T-cell (primary cell): ENCODE results near the gene AHCYL1. TPM values are rescaled to one million over a fixed set of nuclear protein-coding genes. Genes with fewer than 3 reads are reported as not detected.
"Not testable (repeated sequence)": the region's sequence is repeated elsewhere in the genome, so short reads cannot be mapped to it uniquely, and the experiment has no call there.

ENCODE experiments used
- ATAC-seq, 4 experiments: fragments of 200-7000 bp in 3 of 4; fragments of 150-1000 bp in 1 of 4; cut with Tn5 transposase; replicated peaks in 1 of 4; 1 replicate in 3 of 4; 2 replicates in 1 of 4; pipeline ENCODE4 v1.10.0; 2021; ENCODE audit warnings: moderate library complexity in 3 of 4, mild to moderate bottlenecking in 2 of 4, moderate number of reproducible peaks in 1 of 4
- CTCF ChIA-PET, 2 donors: fragments of 300-600 bp; sonication (Branson Sonifier 250); formaldehyde crosslinking; loops; one replicate each; lab custom pipeline; 2022; ENCODE audit warnings: antibody characterized with exemption in 2 of 2; lab: Charles Lee
- POLR2A ChIA-PET, 2 donors: fragments of 300-600 bp; sonication (Branson Sonifier 250); formaldehyde crosslinking; loops; one replicate each; lab custom pipeline; 2022; ENCODE audit warnings: antibody characterized with exemption in 2 of 2; lab: Charles Lee
- DNase-seq, 35 experiments: peaks; one replicate each; pipeline versions ENCODE4 v3.0.0 to v3.0.0-alpha.2; 2013 to 2023
- H3K27ac ChIP-seq: one replicate; pipeline ENCODE4 v1.5.1; 2013; ENCODE audit warnings: low read length
- H3K27me3 ChIP-seq, 2 experiments: replicated peaks in 1 of 2; 1 replicate in 1 of 2; 2 replicates in 1 of 2; pipeline versions ENCODE4 v1.6.1 to v1.7.0; 2013; ENCODE audit warnings: low read length in 1 of 2, mixed read lengths in 1 of 2; ENCODE audit not compliant: control insufficient read depth in 2 of 2, insufficient read depth in 2 of 2; ENCODE audit errors: extremely low read depth in 1 of 2
- H3K36me3 ChIP-seq, 2 donors: 1 replicate in 1 of 2; 2 replicates in 1 of 2; pipeline versions ENCODE4 v1.6.1 to v1.7.0; 2013; ENCODE audit warnings: low read length in 1 of 2; ENCODE audit not compliant: control insufficient read depth in 2 of 2, insufficient read depth in 1 of 2; ENCODE audit errors: extremely low read depth in 1 of 2
- H3K4me1 ChIP-seq, 2 experiments: 1 replicate in 1 of 2; 2 replicates in 1 of 2; pipeline versions ENCODE4 v1.6.1 to v1.7.0; 2013; ENCODE audit warnings: low read length in 2 of 2, mixed read lengths in 1 of 2; ENCODE audit not compliant: insufficient read depth in 2 of 2, control insufficient read depth in 1 of 2; ENCODE audit errors: extremely low read depth in 1 of 2
- H3K4me3 ChIP-seq, 2 donors: 1 replicate in 1 of 2; 2 replicates in 1 of 2; pipeline versions ENCODE4 v1.5.1 to v1.7.0; 2013; ENCODE audit warnings: mild to moderate bottlenecking in 2 of 2, low read length in 1 of 2, moderate library complexity in 1 of 2; ENCODE audit not compliant: control insufficient read depth in 1 of 2; ENCODE audit errors: extremely low read depth in 1 of 2
- H3K9me3 ChIP-seq: 2 replicates; pipeline ENCODE4 v1.7.0; 2013
- H3K27ac Mint-ChIP-seq, 2 donors: one replicate each; pipeline ENCODE4 v1.8.0; 2020 to 2021; ENCODE audit warnings: mild to moderate bottlenecking in 2 of 2, mixed read lengths in 2 of 2
- H3K27me3 Mint-ChIP-seq, 2 donors: one replicate each; pipeline ENCODE4 v1.8.0; 2021 to 2022; ENCODE audit warnings: mixed read lengths in 2 of 2
- H3K36me3 Mint-ChIP-seq: one replicate; pipeline ENCODE4 v1.8.0; 2021; ENCODE audit warnings: mixed read lengths
- H3K4me1 Mint-ChIP-seq, 3 donors: one replicate each; pipeline ENCODE4 v1.8.0; 2020 to 2022; ENCODE audit warnings: mixed read lengths in 3 of 3, mild to moderate bottlenecking in 1 of 3
- H3K4me3 Mint-ChIP-seq, 3 donors: one replicate each; pipeline ENCODE4 v1.8.0; 2020 to 2022; ENCODE audit warnings: mild to moderate bottlenecking in 3 of 3, mixed read lengths in 3 of 3, moderate library complexity in 3 of 3
- H3K9me3 Mint-ChIP-seq, 3 donors: one replicate each; pipeline ENCODE4 v1.8.0; 2020 to 2022; ENCODE audit warnings: mixed read lengths in 3 of 3
- WGBS: methylation state at CpG from one replicate; pipeline ENCODE4 v1.1.5; 2013; ENCODE audit warnings: missing lambda C conversion rate; ENCODE audit not compliant: insufficient coverage; 5-methylcytosine and 5-hydroxymethylcytosine counted together
- total RNA-seq, 35 experiments: library from RNA in 6 of 35; stranded (reverse) in 6 of 35; fragments of 120-200 nt in 1 of 35; gene quantifications; one replicate each; pipeline versions ENCODE4 v1.2.1 to v1.2.4 and lab custom pipeline; 2013 to 2026

The AHCYL1 gene
- total RNA-seq, 5 donors from 2014 or later (not counting 1 experiment from before 2014, with no cell fraction given), result 23.0 to 41.6 (median 38.9) TPM

GRCh38 chr1:110030687-110031086, 46.1 kb downstream of the AHCYL1 start:
- DNase-seq, H3K36me3 Mint-ChIP-seq, H3K9me3 ChIP-seq, POLR2A ChIA-PET, ATAC-seq, H3K27me3 ChIP-seq, H3K36me3 ChIP-seq, H3K9me3 Mint-ChIP-seq, H3K27me3 Mint-ChIP-seq: not testable (repeated sequence)
- H3K4me1 ChIP-seq, result peaks cover 14 to 37% of the 10 kb centered on the region in 2 experiments
- peak overlapping the region in 1 of 2 donors; percentile 29 for H3K4me3 ChIP-seq
- Mint-ChIP-seq H3K4me3 (peak overlapping the region; percentile 76 to 88 (median 78)), H3K4me1 (peaks cover 40 to 51% (median 44%) of the 10 kb centered on the region in 3 donors), H3K27ac (peak overlapping the region; percentile 93 to 98)
- H3K27ac ChIP-seq, result peak overlapping the region; percentile 72
- WGBS, result 93% methylated on average over 3 of the region's 4 CpGs
- CTCF ChIA-PET, result interaction anchor here (0.6 to 3.1 kb wide), 9 partner anchors 19 to 288 kb away, joined by 3 to 20 read pairs (median 4); partner anchors contain the start of gene AHCYL1 (in 1 of the 2)

- H3K27ac Mint-ChIP-seq, result peak overlapping the region; percentile 30 to 85
- 100% methylated on average over 1 of the region's 2 CpGs for WGBS
Measured at GRCh38 chr1:110032327-110032726, 47.8 kb downstream of the AHCYL1 start.

GRCh38 chr1:110033421-110033820, 48.9 kb downstream of the AHCYL1 start:
- POLR2A ChIA-PET, result no interaction called here

More at GRCh38 chr1:110032327-110032726, 47.8 kb downstream of the AHCYL1 start:
- Histone ChIP-seq H3K4me3 (no peak overlapping the region), H3K9me3 (no peaks in the 10 kb centered on the region), H3K4me1 (peaks cover 18 to 43% of the 10 kb centered on the region in 2 experiments), H3K27ac (no peak overlapping the region), H3K36me3 (peaks cover 0 to 4% of the 10 kb centered on the region in 2 donors), H3K27me3 (no peaks in the 10 kb centered on the region)
- ATAC-seq (no peak), DNase-seq (no peak)
- no peaks in the 10 kb centered on the region for H3K9me3 Mint-ChIP-seq
- ChIA-PET CTCF (interaction anchor here in 1 of 2 donors (0.6 kb wide), 1 partner anchor 611 kb away, joined by 3 read pairs; no protein-coding TSS in a partner anchor), POLR2A (no interaction called here)
- peaks cover 53 to 65% (median 53%) of the 10 kb centered on the region in 3 donors for H3K4me1 Mint-ChIP-seq
- H3K4me3 Mint-ChIP-seq, result peak overlapping the region in 1 of 3 donors; percentile 84
- H3K36me3 Mint-ChIP-seq, result no peaks in the 10 kb centered on the region
- no peaks in the 10 kb centered on the region for H3K27me3 Mint-ChIP-seq

GRCh38 chr1:110034040-110034450, 49.5 kb downstream of the AHCYL1 start:
- Mint-ChIP-seq H3K4me1 (peaks cover 53 to 65% (median 53%) of the 10 kb centered on the region in 3 donors), H3K36me3 (peaks cover 11% of the 10 kb centered on the region), H3K27ac (peak overlapping the region; percentile 85 to 93), H3K27me3 (no peaks in the 10 kb centered on the region), H3K9me3 (no peaks in the 10 kb centered on the region), H3K4me3 (peak overlapping the region; percentile 84 to 96 (median 92))
- Histone ChIP-seq H3K4me1 (peaks cover 18 to 43% of the 10 kb centered on the region in 2 experiments), H3K27ac (peak overlapping the region; percentile 67), H3K9me3 (no peaks in the 10 kb centered on the region), H3K4me3 (peak overlapping the region; percentile 91 to 93), H3K27me3 (no peaks in the 10 kb centered on the region), H3K36me3 (peaks cover 4 to 19% of the 10 kb centered on the region in 2 donors)
- ATAC-seq (no peak), DNase-seq (no peak)
- WGBS, result 50% methylated on average over 1 of the region's 4 CpGs
- POLR2A ChIA-PET, result interaction anchor here (0.6 to 1.1 kb wide), 2 partner anchors 26 to 485 kb away, joined by 3 to 4 read pairs; no protein-coding TSS in a partner anchor
- CTCF ChIA-PET, result interaction anchor here in 1 of 2 donors (1.2 to 1.9 kb wide), 3 partner anchors 49 to 426 kb away, joined by 3 to 13 read pairs (median 4); partner anchors contain the start of gene AHCYL1

More at GRCh38 chr1:110033421-110033820, 48.9 kb downstream of the AHCYL1 start:
- Histone ChIP-seq H3K4me1 (peaks cover 18 to 43% of the 10 kb centered on the region in 2 experiments), H3K9me3 (no peaks in the 10 kb centered on the region), H3K27me3 (no peaks in the 10 kb centered on the region), H3K36me3 (peaks cover 0 to 12% of the 10 kb centered on the region in 2 donors), H3K27ac (peak overlapping the region; percentile 67), H3K4me3 (no peak overlapping the region)
- Mint-ChIP-seq H3K9me3 (no peaks in the 10 kb centered on the region), H3K27ac (peak overlapping the region; percentile 85 to 93), H3K4me1 (peaks cover 53 to 65% (median 53%) of the 10 kb centered on the region in 3 donors), H3K36me3 (peaks cover 5% of the 10 kb centered on the region), H3K27me3 (no peaks in the 10 kb centered on the region), H3K4me3 (peak overlapping the region in 2 of 3 donors; percentile 84 to 92)
- WGBS, result 79% methylated on average over 3 of the region's 5 CpGs
- CTCF ChIA-PET, result no interaction called here
- DNase-seq (no peak), ATAC-seq (no peak)

GRCh38 chr1:110034451-110035235, 50.1 kb downstream of the AHCYL1 start, which contains the start of gene STRIP1:
Gene STRIP1 (plus strand): TSS chr1:110034624. CDS start chr1:110034638, 14 bp downstream.
- Mint-ChIP-seq H3K4me3 (peak within 1 kb of the TSS; percentile 84 to 96 (median 92)), H3K4me1 (peaks cover 52 to 65% (median 53%) of the 10 kb centered on the region in 3 donors), H3K27me3 (no peaks in the 10 kb centered on the region), H3K36me3 (peaks cover 14% of the 10 kb centered on the region), H3K27ac (peak within 1 kb of the TSS; percentile 85 to 93), H3K9me3 (no peaks in the 10 kb centered on the region)
- H3K27me3 ChIP-seq, result no peaks in the 10 kb centered on the region
- ChIA-PET CTCF (interaction anchor here in 1 of 2 donors (0.9 to 1.9 kb wide), 4 partner anchors 24 to 425 kb away, joined by 3 to 13 read pairs (median 4); partner anchors contain the start of gene AHCYL1), POLR2A (interaction anchor here (0.6 to 1.2 kb wide), 4 partner anchors 11 to 1255 kb away, joined by 3 to 15 read pairs (median 6); no protein-coding TSS in a partner anchor)
- H3K9me3 ChIP-seq, result no peaks in the 10 kb centered on the region
- under 1% methylated on average over 63 of the region's 66 CpGs for WGBS
- H3K36me3 ChIP-seq, result peaks cover 10 to 25% of the 10 kb centered on the region in 2 donors
- peak within 1 kb of the TSS; percentile 67 for H3K27ac ChIP-seq
- peak; percentile 80 to 97 (median 91) for DNase-seq
- peak; percentile 96 to 97 (median 96) for ATAC-seq
- H3K4me3 ChIP-seq, result peak within 1 kb of the TSS; percentile 91 to 93
- H3K4me1 ChIP-seq, result peaks cover 18 to 40% of the 10 kb centered on the region in 2 experiments
